Omental fat pad (tissue), 4 donors: ENCODE measurements around the gene SLC25A42. TPM values are rescaled to one million over a fixed set of nuclear protein-coding genes. Genes with fewer than 3 reads are reported as not detected.
"Not testable (repeated sequence)": the region's sequence is repeated elsewhere in the genome, so short reads cannot be mapped to it uniquely, and the experiment has no call there.

Experiments used
- ATAC-seq: fragments of 150-250 bp; one replicate; pipeline ENCODE4 v1.9.1; 2016; ENCODE audit warnings: mild to moderate bottlenecking, moderate library complexity; ENCODE audit not compliant: low FRiP score
- DNase-seq: peaks from one replicate; pipeline ENCODE4 v3.0.0-alpha.2; 2019; ENCODE audit warnings: low spot score
- total RNA-seq, 4 donors: library from RNA; depleted of rRNA; stranded (reverse); fragments of >200 nt; gene quantifications; one replicate each; pipeline ENCODE4 v1.1.0, GENCODE V29; 2016
- TF ChIP-seq, protein P1 (sequence below), 3 donors: fragments of 450-650 bp; IDR thresholded peaks; one replicate each; pipeline ENCODE4 v1.5.1; 2016 to 2017; ENCODE audit warnings: antibody characterized with exemption in 3 of 3, mild to moderate bottlenecking in 3 of 3, moderate library complexity in 2 of 3

Gene SLC25A42, protein sequence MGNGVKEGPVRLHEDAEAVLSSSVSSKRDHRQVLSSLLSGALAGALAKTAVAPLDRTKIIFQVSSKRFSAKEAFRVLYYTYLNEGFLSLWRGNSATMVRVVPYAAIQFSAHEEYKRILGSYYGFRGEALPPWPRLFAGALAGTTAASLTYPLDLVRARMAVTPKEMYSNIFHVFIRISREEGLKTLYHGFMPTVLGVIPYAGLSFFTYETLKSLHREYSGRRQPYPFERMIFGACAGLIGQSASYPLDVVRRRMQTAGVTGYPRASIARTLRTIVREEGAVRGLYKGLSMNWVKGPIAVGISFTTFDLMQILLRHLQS
- total RNA-seq, result 1 to 10 TPM; 4.7 to 9.9 (median 7.4) TPM

DNA sequence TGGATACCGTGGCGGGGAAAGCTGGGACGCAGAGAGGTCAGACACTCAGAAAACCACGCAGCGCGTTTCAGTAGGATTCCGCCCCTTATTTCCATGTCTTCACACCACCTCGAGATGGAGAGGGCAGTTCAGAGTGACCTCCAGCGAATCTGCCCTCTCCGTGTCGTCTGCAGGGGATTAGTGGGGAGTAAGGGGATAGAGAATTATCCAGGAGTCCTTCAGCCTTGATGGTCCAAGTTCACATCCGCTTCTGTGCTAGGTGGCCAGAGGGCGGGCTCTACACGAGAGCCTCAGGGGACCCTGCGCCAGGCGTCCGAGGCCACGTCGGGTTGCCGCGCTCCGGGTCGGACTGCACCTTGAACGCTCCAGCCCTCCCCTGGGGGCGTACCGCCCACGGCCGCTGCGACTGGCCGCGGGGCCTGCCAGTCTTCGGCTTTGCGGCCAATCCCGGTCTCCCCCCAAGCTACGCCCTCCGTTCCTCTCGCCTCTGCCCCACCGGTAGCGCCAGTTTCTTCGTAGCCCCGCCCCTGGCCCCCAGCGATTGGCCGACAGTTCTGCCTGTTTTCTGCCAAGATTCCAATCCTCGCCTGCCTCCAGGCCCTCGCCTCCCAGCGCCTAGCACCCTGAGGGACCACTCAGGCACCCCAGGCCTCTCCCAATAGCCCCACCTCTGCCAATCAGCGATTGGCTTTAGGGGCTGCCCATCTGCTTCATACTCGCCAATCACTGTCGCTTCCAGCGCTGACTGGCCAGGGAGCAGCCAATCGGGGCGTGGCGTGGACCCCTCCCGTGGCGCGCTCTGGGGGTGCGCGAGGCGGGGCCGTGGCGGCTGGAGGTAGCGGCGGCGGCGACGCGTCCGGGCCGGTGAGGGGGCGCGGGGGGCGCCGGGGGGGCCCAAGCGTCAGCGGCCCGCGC lies at the start of gene SLC25A42:
TSS of gene SLC25A42 (plus strand) at position 812 of the 915 bp plus-strand sequence. CDS start 32,131 bp downstream, outside the sequence.
- ATAC-seq, result peak; percentile 99
- peak; percentile 96 for DNase-seq
- TF ChIP-seq, protein P1, sequence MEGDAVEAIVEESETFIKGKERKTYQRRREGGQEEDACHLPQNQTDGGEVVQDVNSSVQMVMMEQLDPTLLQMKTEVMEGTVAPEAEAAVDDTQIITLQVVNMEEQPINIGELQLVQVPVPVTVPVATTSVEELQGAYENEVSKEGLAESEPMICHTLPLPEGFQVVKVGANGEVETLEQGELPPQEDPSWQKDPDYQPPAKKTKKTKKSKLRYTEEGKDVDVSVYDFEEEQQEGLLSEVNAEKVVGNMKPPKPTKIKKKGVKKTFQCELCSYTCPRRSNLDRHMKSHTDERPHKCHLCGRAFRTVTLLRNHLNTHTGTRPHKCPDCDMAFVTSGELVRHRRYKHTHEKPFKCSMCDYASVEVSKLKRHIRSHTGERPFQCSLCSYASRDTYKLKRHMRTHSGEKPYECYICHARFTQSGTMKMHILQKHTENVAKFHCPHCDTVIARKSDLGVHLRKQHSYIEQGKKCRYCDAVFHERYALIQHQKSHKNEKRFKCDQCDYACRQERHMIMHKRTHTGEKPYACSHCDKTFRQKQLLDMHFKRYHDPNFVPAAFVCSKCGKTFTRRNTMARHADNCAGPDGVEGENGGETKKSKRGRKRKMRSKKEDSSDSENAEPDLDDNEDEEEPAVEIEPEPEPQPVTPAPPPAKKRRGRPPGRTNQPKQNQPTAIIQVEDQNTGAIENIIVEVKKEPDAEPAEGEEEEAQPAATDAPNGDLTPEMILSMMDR (IDR thresholded peaks at IDR 0.05), result no peak

DNA sequence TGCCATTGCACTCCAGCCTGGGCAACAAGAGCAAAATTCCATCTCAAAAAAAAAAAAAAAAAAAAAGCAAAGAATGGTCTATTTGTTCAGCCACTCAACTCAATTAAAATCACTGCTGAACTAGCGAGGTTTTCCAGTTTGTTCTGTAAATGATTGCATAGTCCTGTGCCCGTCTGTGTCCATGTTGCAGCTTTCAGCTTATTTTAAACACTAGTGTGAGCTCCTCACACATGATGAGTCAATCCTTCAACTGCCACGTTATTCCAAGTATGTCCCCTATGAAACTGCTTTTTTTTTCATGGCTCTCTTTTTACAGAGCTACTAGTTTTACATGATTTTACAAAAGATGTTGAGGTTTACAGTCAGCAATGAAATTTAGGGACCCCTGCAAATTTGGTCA lies 42.7 kb upstream of the SLC25A42 start:
- no peak for DNase-seq
- ATAC-seq, result no peak

DNA sequence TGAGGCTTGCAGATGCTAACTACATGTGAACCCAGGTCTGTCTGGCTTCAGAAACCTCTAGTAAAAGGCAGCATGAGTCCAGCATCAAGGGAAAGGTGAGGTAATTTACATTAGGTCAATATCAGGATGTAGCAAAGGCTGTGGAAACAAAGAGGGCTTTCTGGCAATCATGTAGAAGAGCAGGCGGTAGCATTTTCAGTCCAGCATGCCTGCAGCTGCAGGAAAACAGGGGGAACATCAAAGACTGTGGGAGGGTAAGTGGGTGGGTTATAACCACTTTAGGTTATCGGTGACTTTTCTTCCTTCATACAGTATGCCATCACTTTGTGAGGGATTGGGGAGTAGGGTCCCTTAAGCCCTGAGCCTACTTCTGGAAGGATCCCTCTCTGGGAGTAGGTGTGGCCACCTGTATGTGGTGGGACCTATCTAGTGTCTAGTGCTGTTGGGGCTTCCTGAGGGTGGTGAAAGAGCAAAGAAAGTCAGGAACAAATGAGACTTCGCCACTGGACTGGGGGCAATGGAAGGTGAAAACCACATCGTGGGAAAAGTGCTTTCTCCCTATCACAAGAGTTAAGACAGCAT lies 41.3 kb upstream of the SLC25A42 start:
- TF ChIP-seq, protein P1 (IDR thresholded peaks at IDR 0.05), result no peak
- no peak for ATAC-seq
- no peak for DNase-seq

More for the DNA sequence above, 42.7 kb upstream of the SLC25A42 start:
- TF ChIP-seq, protein P1 (IDR thresholded peaks at IDR 0.05), result no peak

DNA sequence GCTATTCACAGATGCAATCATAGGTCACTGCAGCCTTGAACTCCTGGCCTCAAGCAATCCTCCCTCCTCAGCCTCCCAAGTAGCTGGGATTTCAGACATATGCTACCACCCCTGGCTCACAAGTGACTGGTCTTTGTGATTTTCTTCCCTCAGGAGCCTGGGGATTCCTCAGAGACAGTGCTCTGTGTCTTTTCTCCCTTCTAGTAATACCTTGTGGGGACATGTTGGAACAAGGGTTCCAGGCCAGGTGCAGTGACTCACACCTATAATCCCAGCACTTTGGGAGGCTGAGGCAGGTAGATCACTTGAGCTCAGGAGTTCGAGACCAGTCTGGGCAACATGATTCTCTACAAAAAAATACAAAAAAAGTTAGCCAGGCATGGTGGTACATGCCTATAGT lies 40.4 kb upstream of the SLC25A42 start:
- not testable (repeated sequence) for ATAC-seq, DNase-seq

DNA sequence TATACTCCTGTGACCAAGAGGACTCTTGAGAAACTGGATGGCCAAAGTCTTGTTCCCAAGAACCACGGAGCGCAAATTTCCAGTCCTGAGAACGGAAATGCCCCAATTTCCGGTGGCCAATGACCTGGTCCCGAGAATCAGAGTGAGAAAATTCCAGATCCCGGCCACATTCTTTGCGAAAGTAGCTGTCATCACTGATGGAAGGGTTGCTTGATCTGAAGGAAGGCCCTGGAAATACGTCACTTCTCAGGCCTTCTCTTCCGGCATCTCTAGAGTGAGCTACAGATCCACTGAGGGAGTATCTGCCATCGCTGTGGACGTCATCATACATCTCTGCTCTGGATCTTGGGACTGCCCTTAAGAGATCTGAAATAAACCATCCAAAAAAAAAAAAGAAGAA lies 37.9 kb upstream of the SLC25A42 start:
- DNase-seq (no peak), ATAC-seq (no peak)
- TF ChIP-seq, protein P1 (IDR thresholded peaks at IDR 0.05), result no peak

DNA sequence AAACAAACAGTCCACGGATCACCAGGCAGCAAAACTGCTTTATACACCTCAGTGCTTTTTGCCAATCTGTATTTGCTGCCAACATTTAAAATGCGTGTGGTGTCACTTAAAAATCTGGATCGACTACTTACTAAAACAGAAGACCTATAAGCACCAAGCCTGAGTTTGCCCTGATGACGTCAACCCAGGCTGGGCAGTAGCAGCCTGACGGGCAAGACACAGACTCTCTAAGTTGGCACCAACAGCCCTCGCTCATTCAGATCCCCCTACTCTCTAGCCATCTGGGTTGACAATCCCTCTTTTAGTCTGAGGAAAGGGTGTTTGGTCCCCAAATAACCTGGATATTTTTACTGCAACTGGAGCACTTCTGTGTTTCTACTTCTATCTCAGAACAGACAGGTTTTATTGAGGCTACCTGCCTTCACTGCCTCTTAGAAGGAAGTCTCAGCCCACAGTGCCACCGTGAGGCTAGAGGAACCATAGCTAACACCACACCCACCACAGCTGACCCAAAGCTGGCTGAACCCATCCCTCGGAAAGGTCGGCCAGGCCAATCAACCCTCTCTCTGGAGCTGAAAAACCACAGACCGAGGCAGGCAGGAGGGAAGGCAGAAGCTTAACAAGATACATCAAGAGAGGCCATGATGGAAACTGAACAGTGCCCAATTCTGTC lies 37.4 kb upstream of the SLC25A42 start:
- DNase-seq, result no peak
- ATAC-seq, result no peak
- TF ChIP-seq, protein P1 (IDR thresholded peaks at IDR 0.05), result no peak

DNA sequence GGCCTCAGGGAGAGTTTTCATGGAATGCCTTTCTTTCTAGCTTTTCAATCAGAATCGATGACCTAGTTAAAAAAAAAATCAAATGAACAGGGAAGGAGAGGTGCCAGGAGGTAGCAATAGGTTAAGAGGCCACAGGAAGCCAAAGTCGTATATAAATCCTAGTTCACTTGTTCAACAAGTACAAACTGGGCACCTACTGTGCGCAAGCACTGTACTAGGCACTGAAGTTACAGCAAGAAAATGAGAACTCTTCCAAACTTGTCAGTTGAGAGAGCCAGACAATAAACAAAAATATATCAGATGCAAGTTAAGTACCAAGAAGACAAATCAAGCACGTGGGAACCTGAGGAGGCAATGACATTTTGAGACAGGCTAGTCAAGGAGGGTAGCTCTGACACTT lies 36.6 kb upstream of the SLC25A42 start:
- TF ChIP-seq, protein P1 (IDR thresholded peaks at IDR 0.05), result no peak
- no peak for ATAC-seq
- no peak for DNase-seq
